ENCODE results near the gene CACNA1C. TPM values are rescaled to one million over a fixed set of nuclear protein-coding genes. Genes with fewer than 3 reads are reported as not detected.

The CACNA1C gene
- total and polyA plus RNA-seq, 2 donors (not counting 1 experiment from before 2014, with no cell fraction given): 0.01 to 0.02 TPM

DNA sequence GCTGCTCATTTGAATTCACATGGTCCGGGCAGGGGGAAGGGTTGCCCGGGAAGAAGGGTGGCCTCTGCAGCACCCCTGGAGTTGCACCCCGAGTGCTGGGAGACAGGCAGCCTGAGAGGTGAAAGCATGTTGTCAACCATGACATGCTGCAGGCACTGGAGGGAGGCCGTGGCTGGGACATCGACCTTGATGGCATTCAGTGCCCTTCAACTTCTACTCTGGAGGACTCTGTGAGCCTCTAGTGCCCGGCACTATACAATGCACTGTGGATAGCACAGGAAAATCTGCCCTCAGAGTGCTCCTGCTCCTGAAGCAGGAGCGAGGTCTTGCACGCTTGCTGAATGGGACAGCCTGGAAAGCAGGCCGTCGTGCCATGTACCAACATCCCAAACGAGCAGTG lies 382.7 kb downstream of the CACNA1C start:
- H3K36me3 ChIP-seq (replicated peaks in 1 of 2; ENCODE audit: control extremely low read depth in 1 of 2, control insufficient read depth in 1 of 2, extremely low read depth in 1 of 2, insufficient read depth in 2 of 2, low read length in 1 of 2): no peaks in the 10 kb centered on the region
- ChIA-PET POLR2A (no interaction called here), CTCF (no interaction called here)
- Mint-ChIP-seq H3K9me3 (ENCODE audit: insufficient read depth) (peaks cover 2% of the 10 kb centered on the region), H3K4me3 (no peak overlapping the region), H3K27ac (no peak overlapping the region), H3K4me1 (no peaks in the 10 kb centered on the region), H3K27me3 (peaks cover 10% of the 10 kb centered on the region)
- no peak overlapping the region for H3K4me3 ChIP-seq (ENCODE audit: control extremely low read depth in 1 of 5, extremely low read depth in 1 of 5, insufficient read depth in 1 of 5, low read depth in 2 of 5, low read length in 4 of 5)
- H3K27me3 ChIP-seq (replicated peaks in 1 of 4; ENCODE audit: control extremely low read depth in 1 of 4, control insufficient read depth in 3 of 4, insufficient read depth in 4 of 4, low read length in 3 of 4): no peaks in the 10 kb centered on the region
- H2AFZ ChIP-seq (ENCODE audit: insufficient read depth, low read depth, low read length, poor library complexity, severe bottlenecking): no peak overlapping the region
- intact Hi-C loops (cut with micrococcal nuclease): no loop called here
- DNase-seq (no peak), ATAC-seq (ENCODE audit: low read depth) (no peak)
- H3K9ac ChIP-seq (ENCODE audit: low read length): no peak overlapping the region
- H3K27ac ChIP-seq (ENCODE audit: low read length in 2 of 2): no peak overlapping the region
- WGBS (ENCODE audit: insufficient coverage): 78% methylated on average over 11 of the region's 11 CpGs
- H3K4me2 ChIP-seq (replicated peaks; ENCODE audit: low read depth, low read length, poor library complexity, severe bottlenecking): no peak overlapping the region
- H4K20me1 ChIP-seq (ENCODE audit: control insufficient read depth, insufficient read depth, low read length, poor library complexity, severe bottlenecking): no peaks in the 10 kb centered on the region
- no peak for TF ChIP-seq EZH2 (IDR thresholded peaks at IDR 0.05; ENCODE audit: borderline replicate concordance, insufficient read depth, low read depth, low read length, poor library complexity, severe bottlenecking)
- TF ChIP-seq, protein P1, sequence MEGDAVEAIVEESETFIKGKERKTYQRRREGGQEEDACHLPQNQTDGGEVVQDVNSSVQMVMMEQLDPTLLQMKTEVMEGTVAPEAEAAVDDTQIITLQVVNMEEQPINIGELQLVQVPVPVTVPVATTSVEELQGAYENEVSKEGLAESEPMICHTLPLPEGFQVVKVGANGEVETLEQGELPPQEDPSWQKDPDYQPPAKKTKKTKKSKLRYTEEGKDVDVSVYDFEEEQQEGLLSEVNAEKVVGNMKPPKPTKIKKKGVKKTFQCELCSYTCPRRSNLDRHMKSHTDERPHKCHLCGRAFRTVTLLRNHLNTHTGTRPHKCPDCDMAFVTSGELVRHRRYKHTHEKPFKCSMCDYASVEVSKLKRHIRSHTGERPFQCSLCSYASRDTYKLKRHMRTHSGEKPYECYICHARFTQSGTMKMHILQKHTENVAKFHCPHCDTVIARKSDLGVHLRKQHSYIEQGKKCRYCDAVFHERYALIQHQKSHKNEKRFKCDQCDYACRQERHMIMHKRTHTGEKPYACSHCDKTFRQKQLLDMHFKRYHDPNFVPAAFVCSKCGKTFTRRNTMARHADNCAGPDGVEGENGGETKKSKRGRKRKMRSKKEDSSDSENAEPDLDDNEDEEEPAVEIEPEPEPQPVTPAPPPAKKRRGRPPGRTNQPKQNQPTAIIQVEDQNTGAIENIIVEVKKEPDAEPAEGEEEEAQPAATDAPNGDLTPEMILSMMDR (IDR thresholded peaks at IDR 0.05): no peak
- no peaks in the 10 kb centered on the region for H3K79me2 ChIP-seq (ENCODE audit: control insufficient read depth, insufficient read depth, low read length)
- no peaks in the 10 kb centered on the region for H3K4me1 ChIP-seq (ENCODE audit: control insufficient read depth in 2 of 2, insufficient read depth in 2 of 2, low read length in 2 of 2)
- H3K9me3 ChIP-seq (ENCODE audit: control extremely low read depth in 1 of 3, control insufficient read depth in 2 of 3, insufficient read depth in 1 of 3, low read length in 2 of 3): peaks cover 0 to 3% (median 0%) of the 10 kb centered on the region in 3 donors

DNA sequence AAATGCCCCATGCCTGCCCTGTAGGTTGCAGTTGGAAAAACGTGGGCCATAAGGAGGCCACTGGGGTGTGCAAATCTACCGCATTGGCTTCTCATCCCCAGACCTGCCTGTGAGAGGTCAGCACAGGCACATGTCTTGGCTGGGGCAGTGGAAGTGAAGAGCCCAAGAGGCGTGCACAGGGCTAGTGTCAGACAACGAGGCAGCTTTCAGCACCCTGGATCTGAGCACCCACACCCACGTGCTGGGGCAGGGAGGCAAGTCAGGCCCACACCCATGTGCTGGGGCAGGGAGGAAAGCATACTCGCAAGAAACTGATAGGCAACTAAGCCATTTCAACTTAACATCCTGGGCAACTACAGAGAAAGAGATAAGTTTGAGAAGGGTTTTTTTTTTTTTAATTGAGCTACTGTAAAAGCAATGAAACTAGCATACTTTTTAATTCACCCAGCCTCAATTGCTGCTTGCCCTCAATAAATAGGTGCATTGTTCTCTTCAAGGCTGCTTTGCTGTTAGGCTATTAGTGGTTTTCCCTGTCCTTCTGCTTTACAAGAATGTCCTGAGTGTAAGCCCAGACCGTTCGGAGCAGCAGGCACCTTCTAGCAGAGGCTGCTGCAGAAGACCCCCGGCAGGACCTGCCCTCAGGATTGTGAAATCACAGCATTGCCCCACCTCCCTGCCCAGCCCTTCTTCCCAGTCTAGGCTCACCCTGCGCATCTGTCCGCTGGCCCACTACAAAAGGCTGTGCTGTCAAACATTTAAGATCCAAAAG lies 386.7 kb downstream of the CACNA1C start:
- TF ChIP-seq, protein P1 (IDR thresholded peaks at IDR 0.05): no peak
- no peak for TF ChIP-seq EZH2 (IDR thresholded peaks at IDR 0.05; ENCODE audit: borderline replicate concordance, insufficient read depth, low read depth, low read length, poor library complexity, severe bottlenecking)
- Histone ChIP-seq H3K79me2 (ENCODE audit: control insufficient read depth, insufficient read depth, low read length) (no peaks in the 10 kb centered on the region), H3K4me3 (ENCODE audit: control extremely low read depth in 1 of 5, extremely low read depth in 1 of 5, insufficient read depth in 1 of 5, low read depth in 2 of 5, low read length in 4 of 5) (no peak overlapping the region), H3K4me1 (ENCODE audit: control insufficient read depth in 2 of 2, insufficient read depth in 2 of 2, low read length in 2 of 2) (no peaks in the 10 kb centered on the region), H3K27me3 (replicated peaks in 1 of 4; ENCODE audit: control extremely low read depth in 1 of 4, control insufficient read depth in 3 of 4, insufficient read depth in 4 of 4, low read length in 3 of 4) (no peaks in the 10 kb centered on the region), H4K20me1 (ENCODE audit: control insufficient read depth, insufficient read depth, low read length, poor library complexity, severe bottlenecking) (no peaks in the 10 kb centered on the region), H3K36me3 (replicated peaks in 1 of 2; ENCODE audit: control extremely low read depth in 1 of 2, control insufficient read depth in 1 of 2, extremely low read depth in 1 of 2, insufficient read depth in 2 of 2, low read length in 1 of 2) (no peaks in the 10 kb centered on the region), H3K4me2 (replicated peaks; ENCODE audit: low read depth, low read length, poor library complexity, severe bottlenecking) (no peak overlapping the region), H3K27ac (ENCODE audit: low read length in 2 of 2) (no peak overlapping the region), H3K9me3 (ENCODE audit: control extremely low read depth in 1 of 3, control insufficient read depth in 2 of 3, insufficient read depth in 1 of 3, low read length in 2 of 3) (peaks cover 0 to 3% (median 0%) of the 10 kb centered on the region in 3 donors), H2AFZ (ENCODE audit: insufficient read depth, low read depth, low read length, poor library complexity, severe bottlenecking) (no peak overlapping the region), H3K9ac (ENCODE audit: low read length) (no peak overlapping the region)
- POLR2A ChIA-PET: no interaction called here
- ATAC-seq (ENCODE audit: low read depth): no peak
- CTCF ChIA-PET: no interaction called here
- Mint-ChIP-seq H3K27me3 (peaks cover 2% of the 10 kb centered on the region), H3K4me3 (no peak overlapping the region), H3K27ac (no peak overlapping the region), H3K4me1 (no peaks in the 10 kb centered on the region), H3K9me3 (ENCODE audit: insufficient read depth) (peaks cover 2% of the 10 kb centered on the region)
- 88% methylated on average over 8 of the region's 11 CpGs for WGBS (ENCODE audit: insufficient coverage)
- DNase-seq: no peak
- intact Hi-C loops (cut with micrococcal nuclease): no loop called here

Measured in B cell (primary cell).